ENCODE results near the gene CILP. TPM values are rescaled to one million over a fixed set of nuclear protein-coding genes. Genes with fewer than 3 reads are reported as not detected.

CILP gene
- total RNA-seq, 1 experiment from 2014 or later = 0.04 TPM

DNA sequence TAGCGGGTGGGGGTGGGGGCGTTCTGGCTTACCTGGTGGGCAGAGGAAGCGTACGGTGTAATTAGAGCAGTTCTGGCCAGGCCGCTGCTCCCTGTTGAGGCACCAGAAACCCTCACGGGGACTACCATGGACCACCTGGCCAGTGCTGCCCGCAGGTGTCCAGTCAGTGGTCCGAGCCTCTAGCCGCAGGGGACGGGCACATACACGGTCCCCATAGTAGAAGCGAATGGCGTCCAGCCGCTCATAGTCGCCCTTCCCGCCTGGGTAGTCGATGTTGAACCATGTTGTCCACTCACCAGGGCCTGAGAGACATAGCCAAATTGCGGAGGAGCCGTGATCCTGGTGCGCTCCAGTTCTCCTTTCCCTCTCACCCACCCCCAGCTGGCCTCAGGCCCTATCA, 4.5 kb downstream of the CILP start:
- Histone ChIP-seq H4K8ac (replicated peaks; ENCODE audit: insufficient read length, low read depth, low read length) (no peak overlapping the region), H4K20me1 (ENCODE audit: control insufficient read depth, insufficient read depth, insufficient read length) (no peaks in the 10 kb centered on the region), H2BK120ac (ENCODE audit: low read depth, low read length, poor library complexity, severe bottlenecking) (no peak overlapping the region), H3K27me3 (ENCODE audit: insufficient read depth, low read length) (no peaks in the 10 kb centered on the region), H2AFZ (ENCODE audit: low read length) (no peak overlapping the region), H2BK15ac (ENCODE audit: low read depth, low read length) (no peak overlapping the region), H3T11ph (ENCODE audit: low read length) (no peak overlapping the region), H3K23ac (ENCODE audit: insufficient read length, low read depth, low read length) (no peak overlapping the region), H3K56ac (ENCODE audit: insufficient read length, low read depth, low read length) (no peak overlapping the region), H3K18ac (ENCODE audit: insufficient read length, low read depth, low read length) (no peak overlapping the region), H2BK12ac (ENCODE audit: insufficient read length, low read depth, low read length) (no peak overlapping the region), H3K79me2 (ENCODE audit: insufficient read depth, low read length) (no peaks in the 10 kb centered on the region), H3K14ac (ENCODE audit: insufficient read depth, low read length) (no peak overlapping the region), H3K4me1 (ENCODE audit: insufficient read depth, low read length) (no peaks in the 10 kb centered on the region), H3K23me2 (ENCODE audit: insufficient read length, low read depth, low read length, poor library complexity, severe bottlenecking) (no peaks in the 10 kb centered on the region), H3K4ac (ENCODE audit: low read depth, low read length) (no peak overlapping the region), H2AK5ac (ENCODE audit: insufficient read length, low read length) (no peak overlapping the region), H3K27ac (ENCODE audit: insufficient read length, low read depth, low read length) (no peak overlapping the region), H2BK20ac (ENCODE audit: low read depth, low read length, poor library complexity, severe bottlenecking) (no peak overlapping the region), H3K9me3 (ENCODE audit: control insufficient read depth, low read depth, low read length) (no peaks in the 10 kb centered on the region), H3K79me1 (ENCODE audit: insufficient read depth, low read depth, low read length, poor library complexity, severe bottlenecking) (no peaks in the 10 kb centered on the region), H3K4me2 (ENCODE audit: insufficient read depth, insufficient read length, low read length) (no peak overlapping the region), H2BK5ac (ENCODE audit: insufficient read length, low read length) (no peak overlapping the region), H4K91ac (ENCODE audit: insufficient read length, low read depth, low read length) (no peak overlapping the region), H4K5ac (ENCODE audit: insufficient read length, low read depth, low read length) (no peak overlapping the region), H3K9ac (ENCODE audit: extremely low read depth, insufficient read length, low read length) (no peak overlapping the region)
- no CpG with 5 or more reads among the region's 20 CpGs for WGBS (ENCODE audit: extremely low coverage, insufficient read length, low lambda C conversion rate)
- Mint-ChIP-seq H3K4me3 (no peak overlapping the region), H3K4me1 (peaks cover 9 to 18% of the 10 kb centered on the region in 2 experiments; a peak in 3 of 4 replicates), H3K27me3 (ENCODE audit: low read depth) (peaks cover 2% of the 10 kb centered on the region; the same call in 1 of the 2 replicates), H3K36me3 (ENCODE audit: insufficient read depth in 1 of 3, low read depth in 3 of 3) (no peaks in the 10 kb centered on the region), H3K27ac (peak overlapping the region in 1 of 3 experiments; percentile 38; a peak in 1 of 7 replicates), H3K9me3 (no peaks in the 10 kb centered on the region)
- TF ChIP-seq, protein P1, sequence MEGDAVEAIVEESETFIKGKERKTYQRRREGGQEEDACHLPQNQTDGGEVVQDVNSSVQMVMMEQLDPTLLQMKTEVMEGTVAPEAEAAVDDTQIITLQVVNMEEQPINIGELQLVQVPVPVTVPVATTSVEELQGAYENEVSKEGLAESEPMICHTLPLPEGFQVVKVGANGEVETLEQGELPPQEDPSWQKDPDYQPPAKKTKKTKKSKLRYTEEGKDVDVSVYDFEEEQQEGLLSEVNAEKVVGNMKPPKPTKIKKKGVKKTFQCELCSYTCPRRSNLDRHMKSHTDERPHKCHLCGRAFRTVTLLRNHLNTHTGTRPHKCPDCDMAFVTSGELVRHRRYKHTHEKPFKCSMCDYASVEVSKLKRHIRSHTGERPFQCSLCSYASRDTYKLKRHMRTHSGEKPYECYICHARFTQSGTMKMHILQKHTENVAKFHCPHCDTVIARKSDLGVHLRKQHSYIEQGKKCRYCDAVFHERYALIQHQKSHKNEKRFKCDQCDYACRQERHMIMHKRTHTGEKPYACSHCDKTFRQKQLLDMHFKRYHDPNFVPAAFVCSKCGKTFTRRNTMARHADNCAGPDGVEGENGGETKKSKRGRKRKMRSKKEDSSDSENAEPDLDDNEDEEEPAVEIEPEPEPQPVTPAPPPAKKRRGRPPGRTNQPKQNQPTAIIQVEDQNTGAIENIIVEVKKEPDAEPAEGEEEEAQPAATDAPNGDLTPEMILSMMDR (conservative IDR thresholded peaks at IDR 0.05) = no peak
- DNase-seq = no peak

All from H9 (cell line).